Measurements from ENCODE around the gene ELMO1.

Gene ELMO1

DNA sequence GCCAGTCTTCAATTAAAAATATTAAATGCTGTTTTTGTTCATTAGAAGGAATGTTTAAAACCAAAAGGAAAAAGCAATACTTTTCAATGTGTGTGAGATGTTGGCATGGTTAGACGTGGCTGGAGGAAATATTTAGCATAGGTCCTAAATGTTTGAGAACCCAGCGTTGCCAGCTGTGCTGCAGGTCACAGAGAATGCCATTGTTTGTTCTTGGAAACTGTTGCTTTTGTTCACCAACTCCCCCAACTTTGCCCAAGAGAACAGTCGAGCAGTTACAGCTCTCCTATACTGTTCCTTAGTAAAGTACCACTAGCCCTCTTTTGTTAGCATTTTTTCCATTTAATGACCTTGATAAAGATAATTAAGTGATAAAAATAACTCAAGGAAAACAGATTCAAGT is 44.5 kb upstream of the ELMO1 start:
- TF ChIP-seq MYC (IDR thresholded peaks at IDR 0.05; ENCODE audit: low read depth, low read length) (no peak), POLR2A (IDR thresholded peaks at IDR 0.05; ENCODE audit: extremely low read depth, insufficient read length) (no peak)
- TF ChIP-seq, protein P1, sequence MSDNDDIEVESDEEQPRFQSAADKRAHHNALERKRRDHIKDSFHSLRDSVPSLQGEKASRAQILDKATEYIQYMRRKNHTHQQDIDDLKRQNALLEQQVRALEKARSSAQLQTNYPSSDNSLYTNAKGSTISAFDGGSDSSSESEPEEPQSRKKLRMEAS (IDR thresholded peaks at IDR 0.05; ENCODE audit: low read depth, low read length), result no peak
- no peak overlapping the region for H3K4me3 ChIP-seq (ENCODE audit: low read depth, low read length)
- DNase-seq (ENCODE audit: low read depth), result no peak

GRCh38 chr7:37491919-37492694 is 43.4 kb upstream of the ELMO1 start:
- no peak for DNase-seq (ENCODE audit: low read depth)
- H3K4me3 ChIP-seq (ENCODE audit: low read depth, low read length), result no peak overlapping the region
- TF ChIP-seq, protein P1 (IDR thresholded peaks at IDR 0.05; ENCODE audit: low read depth, low read length), result no peak
- TF ChIP-seq MYC (IDR thresholded peaks at IDR 0.05; ENCODE audit: low read depth, low read length) (no peak), POLR2A (IDR thresholded peaks at IDR 0.05; ENCODE audit: extremely low read depth, insufficient read length) (no peak)
- TF ChIP-seq, protein P2, sequence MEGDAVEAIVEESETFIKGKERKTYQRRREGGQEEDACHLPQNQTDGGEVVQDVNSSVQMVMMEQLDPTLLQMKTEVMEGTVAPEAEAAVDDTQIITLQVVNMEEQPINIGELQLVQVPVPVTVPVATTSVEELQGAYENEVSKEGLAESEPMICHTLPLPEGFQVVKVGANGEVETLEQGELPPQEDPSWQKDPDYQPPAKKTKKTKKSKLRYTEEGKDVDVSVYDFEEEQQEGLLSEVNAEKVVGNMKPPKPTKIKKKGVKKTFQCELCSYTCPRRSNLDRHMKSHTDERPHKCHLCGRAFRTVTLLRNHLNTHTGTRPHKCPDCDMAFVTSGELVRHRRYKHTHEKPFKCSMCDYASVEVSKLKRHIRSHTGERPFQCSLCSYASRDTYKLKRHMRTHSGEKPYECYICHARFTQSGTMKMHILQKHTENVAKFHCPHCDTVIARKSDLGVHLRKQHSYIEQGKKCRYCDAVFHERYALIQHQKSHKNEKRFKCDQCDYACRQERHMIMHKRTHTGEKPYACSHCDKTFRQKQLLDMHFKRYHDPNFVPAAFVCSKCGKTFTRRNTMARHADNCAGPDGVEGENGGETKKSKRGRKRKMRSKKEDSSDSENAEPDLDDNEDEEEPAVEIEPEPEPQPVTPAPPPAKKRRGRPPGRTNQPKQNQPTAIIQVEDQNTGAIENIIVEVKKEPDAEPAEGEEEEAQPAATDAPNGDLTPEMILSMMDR (IDR thresholded peaks at IDR 0.05; ENCODE audit: low read depth, low read length), result no peak

DNA sequence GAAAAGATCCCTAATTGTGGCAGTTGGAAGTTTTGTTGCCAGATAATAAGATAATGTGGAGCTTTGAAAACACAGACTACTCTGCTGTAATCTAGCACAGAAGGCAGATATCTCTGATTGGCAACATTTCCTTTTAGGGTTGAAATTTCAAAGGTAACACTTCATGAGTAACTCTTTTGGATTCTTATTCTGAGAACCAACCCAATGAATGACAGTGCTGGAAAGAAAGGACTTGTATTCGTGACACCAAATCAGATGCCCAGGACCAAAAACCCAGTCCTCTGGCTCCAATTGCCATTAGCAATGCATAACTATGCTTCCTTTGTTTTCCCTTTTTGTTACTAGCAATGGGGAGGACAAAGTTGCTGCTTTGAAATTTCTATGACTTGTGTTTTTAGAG is 41.0 kb upstream of the ELMO1 start:
- no peak overlapping the region for H3K4me3 ChIP-seq (ENCODE audit: low read depth, low read length)
- DNase-seq (ENCODE audit: low read depth), result no peak
- TF ChIP-seq, protein P1 (IDR thresholded peaks at IDR 0.05; ENCODE audit: low read depth, low read length), result no peak
- TF ChIP-seq POLR2A (IDR thresholded peaks at IDR 0.05; ENCODE audit: extremely low read depth, insufficient read length) (no peak), MYC (IDR thresholded peaks at IDR 0.05; ENCODE audit: low read depth, low read length) (no peak)
- TF ChIP-seq, protein P2 (IDR thresholded peaks at IDR 0.05; ENCODE audit: low read depth, low read length), result no peak

- TF ChIP-seq MYC (IDR thresholded peaks at IDR 0.05; ENCODE audit: low read depth, low read length) (no peak), POLR2A (IDR thresholded peaks at IDR 0.05; ENCODE audit: extremely low read depth, insufficient read length) (no peak)
- TF ChIP-seq, protein P2 (IDR thresholded peaks at IDR 0.05; ENCODE audit: low read depth, low read length), result no peak
- TF ChIP-seq, protein P1 (IDR thresholded peaks at IDR 0.05; ENCODE audit: low read depth, low read length), result no peak
- H3K4me3 ChIP-seq (ENCODE audit: low read depth, low read length), result no peak overlapping the region
- no peak for DNase-seq (ENCODE audit: low read depth)
Observed at GRCh38 chr7:37488163-37488764, 39.6 kb upstream of the ELMO1 start.

DNA sequence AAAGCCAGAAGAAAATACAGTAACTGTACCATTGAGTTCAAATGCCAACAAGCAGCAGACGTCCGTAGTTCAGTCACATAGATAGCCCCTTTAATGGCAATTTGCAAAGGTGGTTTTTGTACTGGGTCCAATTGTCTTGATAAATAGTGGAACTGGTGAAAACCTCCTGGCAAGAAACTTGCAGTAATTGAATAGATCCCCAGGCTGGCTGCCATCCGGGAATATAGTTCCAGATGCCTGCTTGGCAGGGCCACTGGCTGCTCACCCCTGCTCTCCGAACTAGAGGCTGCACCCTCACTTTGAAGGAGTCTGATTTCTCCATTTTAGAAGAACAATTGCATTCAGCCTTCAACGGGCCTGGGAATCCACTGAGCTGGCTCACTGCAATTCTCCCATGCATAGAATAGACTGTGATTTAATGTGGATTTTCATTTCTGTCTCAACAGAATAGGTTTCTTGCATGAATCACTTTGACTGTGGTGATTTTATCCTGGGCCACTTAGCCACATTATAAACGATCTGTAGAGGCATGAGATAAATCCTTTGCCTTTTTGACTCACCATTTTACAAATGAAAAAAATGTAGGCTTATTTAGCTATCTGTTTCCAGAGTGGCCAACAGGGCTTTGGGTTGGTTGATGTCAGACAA is 35.9 kb upstream of the ELMO1 start:
- TF ChIP-seq, protein P1 (IDR thresholded peaks at IDR 0.05; ENCODE audit: low read depth, low read length), result no peak
- TF ChIP-seq MYC (IDR thresholded peaks at IDR 0.05; ENCODE audit: low read depth, low read length) (no peak), POLR2A (IDR thresholded peaks at IDR 0.05; ENCODE audit: extremely low read depth, insufficient read length) (no peak)
- TF ChIP-seq, protein P2 (IDR thresholded peaks at IDR 0.05; ENCODE audit: low read depth, low read length), result no peak
- H3K4me3 ChIP-seq (ENCODE audit: low read depth, low read length), result no peak overlapping the region
- DNase-seq (ENCODE audit: low read depth), result no peak

Measured in NB4 (cell line).